Fibroblast of lung (primary cell): Measurements from ENCODE around the gene UBE2G1. TPM values are rescaled to one million over a fixed set of nuclear protein-coding genes. Genes with fewer than 3 reads are reported as not detected.
A peak's percentile ranks its signal among the peaks of the same experiment; 100 is the strongest.

Source experiments
- DNase-seq, 2 donors: peaks; one replicate each; pipeline versions ENCODE4 v3.0.0 to v3.0.0-alpha.2; 2010; ENCODE audit warnings: low read depth in 2 of 2
- H2AFZ ChIP-seq: 2 replicates; pipeline ENCODE4 v1.5.1; 2012; ENCODE audit warnings: low read length, control low read depth, inconsistent platforms
- H3K27ac ChIP-seq: 2 replicates; pipeline ENCODE4 v1.5.1; 2011; ENCODE audit warnings: low read length, control low read depth; ENCODE audit not compliant: insufficient read depth
- H3K27me3 ChIP-seq: 2 replicates; pipeline ENCODE4 v1.5.1; 2011; ENCODE audit warnings: mild to moderate bottlenecking, low read length; ENCODE audit not compliant: control insufficient read depth, insufficient read depth
- H3K36me3 ChIP-seq: 2 replicates; pipeline ENCODE4 v1.5.1; 2011; ENCODE audit warnings: low read length; ENCODE audit not compliant: control insufficient read depth, insufficient read depth
- H3K4me1 ChIP-seq: 2 replicates; pipeline ENCODE4 v1.5.1; 2011; ENCODE audit warnings: low read length; ENCODE audit not compliant: control insufficient read depth, insufficient read depth; ENCODE audit errors: extremely low read depth
- H3K4me2 ChIP-seq: 2 replicates; pipeline ENCODE4 v1.5.1; 2011; ENCODE audit warnings: low read length, control low read depth; ENCODE audit not compliant: insufficient read depth; ENCODE audit errors: extremely low read depth
- H3K4me3 ChIP-seq, 4 experiments: fragments of 200-600 bp in 1 of 4; sonication (generic) in 1 of 4; replicated peaks in 1 of 4; 2 replicates each; pipeline ENCODE4 v1.5.1; 2011 to 2016; ENCODE audit warnings: low read length in 4 of 4, low read depth in 3 of 4, mild to moderate bottlenecking in 3 of 4, control low read depth in 2 of 4, inconsistent platforms in 1 of 4, mixed read lengths in 1 of 4; ENCODE audit not compliant: insufficient read depth in 1 of 4; ENCODE audit errors: control extremely low read depth in 1 of 4
- H3K79me2 ChIP-seq: 2 replicates; pipeline ENCODE4 v1.5.1; 2012; ENCODE audit warnings: mild to moderate bottlenecking, low read length, inconsistent platforms; ENCODE audit not compliant: control insufficient read depth, insufficient read depth
- H3K9ac ChIP-seq: 2 replicates; pipeline ENCODE4 v1.5.1; 2011; ENCODE audit warnings: mild to moderate bottlenecking, low read length, control low read depth; ENCODE audit not compliant: insufficient read depth
- H3K9me3 ChIP-seq: 2 replicates; pipeline ENCODE4 v1.5.1; 2012; ENCODE audit warnings: low read depth, low read length; ENCODE audit not compliant: control insufficient read depth, insufficient read depth
- H4K20me1 ChIP-seq: 2 replicates; pipeline ENCODE4 v1.5.1; 2011; ENCODE audit warnings: low read length; ENCODE audit not compliant: control insufficient read depth, insufficient read depth; ENCODE audit errors: extremely low read depth
- EZH2 ChIP-seq: IDR thresholded peaks from 2 replicates; pipeline ENCODE4 v1.5.1; 2012; ENCODE audit warnings: low read length, control low read depth, mild to moderate bottlenecking; ENCODE audit errors: missing control alignments
- polyA plus RNA-seq, 2 donors: library from polyadenylated mRNA; depleted of rRNA in 1 of 2; stranded (reverse) in 1 of 2; unstranded in 1 of 2; fragments of >200 nt; gene quantifications; 2 replicates each; pipeline ENCODE4 v1.2.1, GENCODE V29; 2011 to 2012; ENCODE audit warnings: missing spikeins in 1 of 2
- total RNA-seq: library from RNA; depleted of rRNA; stranded (reverse); fragments of >200 nt; gene quantifications from 2 replicates; pipeline ENCODE4 v1.2.1, GENCODE V29; 2014
- TF ChIP-seq, protein P1 (sequence below), 2 donors: IDR thresholded peaks in 1 of 2; conservative IDR thresholded peaks in 1 of 2; 1 replicate in 1 of 2; 2 replicates in 1 of 2; pipeline ENCODE4 v1.5.1; 2011 to 2012; ENCODE audit warnings: low read length in 2 of 2, control low read depth in 1 of 2, inconsistent platforms in 1 of 2, low read depth in 1 of 2, mild to moderate bottlenecking in 1 of 2

UBE2G1 gene
- total and polyA plus RNA-seq, 2 donors (not counting 1 experiment from before 2014, with no cell fraction given): 30.7 to 48.4 TPM

- H3K4me3 ChIP-seq: no peak overlapping the region
- H3K27me3 ChIP-seq: no peaks in the 10 kb centered on the region
- H3K9ac ChIP-seq: no peak overlapping the region
- H3K79me2 ChIP-seq: no peaks in the 10 kb centered on the region
- H4K20me1 ChIP-seq: no peaks in the 10 kb centered on the region
- H3K4me1 ChIP-seq: no peaks in the 10 kb centered on the region
- no peak overlapping the region for H2AFZ ChIP-seq
- H3K4me2 ChIP-seq: no peak overlapping the region
- H3K9me3 ChIP-seq: no peaks in the 10 kb centered on the region
- DNase-seq: no peak
- TF ChIP-seq EZH2: no peak
- TF ChIP-seq, protein P1, sequence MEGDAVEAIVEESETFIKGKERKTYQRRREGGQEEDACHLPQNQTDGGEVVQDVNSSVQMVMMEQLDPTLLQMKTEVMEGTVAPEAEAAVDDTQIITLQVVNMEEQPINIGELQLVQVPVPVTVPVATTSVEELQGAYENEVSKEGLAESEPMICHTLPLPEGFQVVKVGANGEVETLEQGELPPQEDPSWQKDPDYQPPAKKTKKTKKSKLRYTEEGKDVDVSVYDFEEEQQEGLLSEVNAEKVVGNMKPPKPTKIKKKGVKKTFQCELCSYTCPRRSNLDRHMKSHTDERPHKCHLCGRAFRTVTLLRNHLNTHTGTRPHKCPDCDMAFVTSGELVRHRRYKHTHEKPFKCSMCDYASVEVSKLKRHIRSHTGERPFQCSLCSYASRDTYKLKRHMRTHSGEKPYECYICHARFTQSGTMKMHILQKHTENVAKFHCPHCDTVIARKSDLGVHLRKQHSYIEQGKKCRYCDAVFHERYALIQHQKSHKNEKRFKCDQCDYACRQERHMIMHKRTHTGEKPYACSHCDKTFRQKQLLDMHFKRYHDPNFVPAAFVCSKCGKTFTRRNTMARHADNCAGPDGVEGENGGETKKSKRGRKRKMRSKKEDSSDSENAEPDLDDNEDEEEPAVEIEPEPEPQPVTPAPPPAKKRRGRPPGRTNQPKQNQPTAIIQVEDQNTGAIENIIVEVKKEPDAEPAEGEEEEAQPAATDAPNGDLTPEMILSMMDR (conservative IDR thresholded peaks at IDR 0.05 in 1 of 2, IDR thresholded peaks at IDR 0.05 in 1 of 2; ENCODE audit: low read depth in 1 of 2, low read length in 2 of 2): no peak
- no peaks in the 10 kb centered on the region for H3K36me3 ChIP-seq
- no peak overlapping the region for H3K27ac ChIP-seq
Measured at GRCh38 chr17:4411201-4411600, 44.7 kb upstream of the UBE2G1 start.

GRCh38 chr17:4409659-4410058 lies 43.2 kb upstream of the UBE2G1 start:
- H3K4me2 ChIP-seq: no peak overlapping the region
- no peaks in the 10 kb centered on the region for H3K79me2 ChIP-seq
- no peak overlapping the region for H3K27ac ChIP-seq
- no peaks in the 10 kb centered on the region for H3K9me3 ChIP-seq
- no peaks in the 10 kb centered on the region for H3K4me1 ChIP-seq
- no peaks in the 10 kb centered on the region for H3K27me3 ChIP-seq
- H4K20me1 ChIP-seq: no peaks in the 10 kb centered on the region
- no peak overlapping the region for H3K9ac ChIP-seq
- no peak overlapping the region for H3K4me3 ChIP-seq
- no peaks in the 10 kb centered on the region for H3K36me3 ChIP-seq
- DNase-seq: peak in 1 of 2 donors; percentile 19
- TF ChIP-seq EZH2: no peak
- TF ChIP-seq, protein P1 (conservative IDR thresholded peaks at IDR 0.05 in 1 of 2, IDR thresholded peaks at IDR 0.05 in 1 of 2; ENCODE audit: low read depth in 1 of 2, low read length in 2 of 2): no peak
- H2AFZ ChIP-seq: no peak overlapping the region

DNA sequence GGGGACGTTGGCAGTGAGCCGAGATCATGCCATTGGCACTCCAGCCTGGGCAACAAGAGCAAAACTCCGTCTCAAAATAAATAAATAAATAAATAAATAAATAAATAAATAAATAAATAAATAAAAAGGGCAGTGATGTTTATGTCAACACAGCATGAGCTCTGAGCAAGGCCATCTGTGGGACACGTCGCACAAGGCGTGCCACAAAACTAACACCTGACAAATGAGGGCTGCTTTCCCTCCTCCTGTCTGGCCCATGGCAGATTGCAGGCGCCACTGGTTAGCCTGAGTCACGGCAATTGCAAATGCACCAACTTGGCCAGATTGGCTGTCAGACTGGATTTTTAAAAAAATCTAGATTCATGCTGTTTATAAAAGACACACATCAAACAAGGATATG lies 41.4 kb upstream of the UBE2G1 start:
- peak; percentile 10 to 15 for DNase-seq
- H4K20me1 ChIP-seq: no peaks in the 10 kb centered on the region
- H3K9ac ChIP-seq: no peak overlapping the region
- no peak overlapping the region for H3K4me3 ChIP-seq
- TF ChIP-seq EZH2: no peak
- TF ChIP-seq, protein P1 (conservative IDR thresholded peaks at IDR 0.05 in 1 of 2, IDR thresholded peaks at IDR 0.05 in 1 of 2; ENCODE audit: low read depth in 1 of 2, low read length in 2 of 2): no peak
- H3K79me2 ChIP-seq: no peaks in the 10 kb centered on the region
- H3K9me3 ChIP-seq: no peaks in the 10 kb centered on the region
- H3K27ac ChIP-seq: no peak overlapping the region
- H3K4me1 ChIP-seq: no peaks in the 10 kb centered on the region
- no peak overlapping the region for H2AFZ ChIP-seq
- H3K36me3 ChIP-seq: no peaks in the 10 kb centered on the region
- no peaks in the 10 kb centered on the region for H3K27me3 ChIP-seq
- H3K4me2 ChIP-seq: no peak overlapping the region
